Heart left ventricle (tissue), 16 donors: ENCODE results near the gene USP34. TPM values are rescaled to one million over a fixed set of nuclear protein-coding genes. Genes with fewer than 3 reads are reported as not detected.

Experiments
- ATAC-seq, 4 donors: fragments of 200-7000 bp; cut with Tn5 transposase; one replicate each; pipeline ENCODE4 v1.9.1; 2020 to 2022; ENCODE audit warnings: moderate library complexity in 4 of 4, mild to moderate bottlenecking in 3 of 4, moderate number of reproducible peaks in 1 of 4
- DNase-seq, 5 donors: peaks; one replicate each; pipeline ENCODE4 v3.0.0-alpha.2; 2020
- H3K27ac ChIP-seq, 12 donors: fragments of 200-600 bp; sonication (generic) in 4 of 12; one replicate each; pipeline versions ENCODE4 v1.5.0 to v1.8.0; 2016 to 2022; ENCODE audit warnings: mild to moderate bottlenecking in 2 of 12
- H3K27me3 ChIP-seq, 9 donors: fragments of 200-600 bp; sonication (generic) in 2 of 9; one replicate each; pipeline versions ENCODE4 v1.5.1 to v1.8.0; 2016 to 2022; ENCODE audit warnings: mild to moderate bottlenecking in 3 of 9
- H3K36me3 ChIP-seq, 9 donors: fragments of 200-600 bp; sonication (generic) in 2 of 9; one replicate each; pipeline versions ENCODE4 v1.5.0 to v1.8.0; 2018 to 2022; ENCODE audit warnings: mild to moderate bottlenecking in 2 of 9
- H3K4me1 ChIP-seq, 12 donors: fragments of 200-600 bp; sonication (generic) in 4 of 12; one replicate each; pipeline versions ENCODE4 v1.5.0 to v1.8.0; 2016 to 2022; ENCODE audit warnings: mild to moderate bottlenecking in 3 of 12
- H3K4me3 ChIP-seq, 12 donors: fragments of 200-600 bp; sonication (generic) in 4 of 12; one replicate each; pipeline versions ENCODE4 v1.5.0 to v1.8.0; 2017 to 2022; ENCODE audit warnings: mild to moderate bottlenecking in 9 of 12, moderate library complexity in 4 of 12
- H3K9me3 ChIP-seq, 12 donors: fragments of 200-600 bp; sonication (generic) in 4 of 12; one replicate each; pipeline versions ENCODE4 v1.5.0 to v1.8.0; 2016 to 2022; ENCODE audit warnings: mild to moderate bottlenecking in 1 of 12
- POLR2A ChIP-seq, 2 donors: fragments of 450-650 bp; IDR thresholded peaks; one replicate each; pipeline ENCODE4 v1.6.1; 2017; ENCODE audit warnings: antibody characterized with exemption in 2 of 2, mild to moderate bottlenecking in 2 of 2, moderate library complexity in 2 of 2
- WGBS, 4 donors: extraction: QIAGEN DNeasy Blood & Tissue Kit in 2 of 4; methylation state at CpG; one replicate each; pipeline versions ENCODE4 v1.1.5 to v1.1.7; 2013 to 2018; 5-methylcytosine and 5-hydroxymethylcytosine counted together
- intact Hi-C, 10 donors: fragments of 100-400 bp; cut with DNase I; formaldehyde crosslinking; loops; one replicate each; pipeline versions ENCODE4 v1.11.1 to v1.14.2; 2022
- polyA plus RNA-seq, 2 donors: library from polyadenylated mRNA; stranded (reverse); fragments of 200-250 nt; gene quantifications; one replicate each; pipeline ENCODE4 v1.2.3, GENCODE V29; 2013
- total RNA-seq, 9 donors: library from RNA; depleted of rRNA in 2 of 9; stranded (reverse); fragments of >200 nt in 2 of 9; fragmentation: NEBNext Ultra II Directional in 3 of 9; extraction: Animal tissue kit (Norgen Biotek cat#: 25700) in 3 of 9; gene quantifications; one replicate each; pipeline versions ENCODE4 v1.1.0 to v1.2.4, GENCODE V29; 2016 to 2023
- TF ChIP-seq, protein P1 (sequence below), 12 donors: fragments of 200-600 bp; sonication (generic) in 4 of 12; IDR thresholded peaks; one replicate each; pipeline versions ENCODE4 v1.5.0 to v1.8.0; 2018 to 2022; ENCODE audit warnings: antibody characterized with exemption in 12 of 12, mild to moderate bottlenecking in 5 of 12
- donor health status: ischemic (EF 13 %, LVEDD 7.1; RV severe dilation, severe dysfunction).
- donor health status: healthy with polysubstance abuse.
- donor health status: DM: no; HTN: yes; CAD: no.
- donor health status: DM: no; HTN: no; CAD: no.
- donor health status: ischemic (EF 25% LVEDD 6.9; RV normal size, moderate dysfunction).
- donor health status: ischemic (EF 25% LVEDD 5.7; RV mildly dilated, moderate dysfunction).
- donor health status: healthy.
- donor health status: DM: yes; HTN: yes; CAD: no.
- donor health status: ischemic (EF 35%, LVEDD 5.7; RV mildly dilated, moderate dysfunction).
- donor health status: nonischemic (EF 11% LVEDD 7.7; RV severe dilation, severe dysfunction).
- donor health status: DM: yes; HTN: yes; CAD: no.
- donor health status: PGD.
- donor health status: ischemic (EF 29% LVEDD 5.4; RV normal size, mild dysfunction).
- donor health status: nonischemic (EF 23%, LVEDD 6.1; RV moderate dilation, normal function).

Gene USP34
- total and polyA plus RNA-seq, 11 donors: 33.3 to 82.8 (median 60.6) TPM

DNA sequence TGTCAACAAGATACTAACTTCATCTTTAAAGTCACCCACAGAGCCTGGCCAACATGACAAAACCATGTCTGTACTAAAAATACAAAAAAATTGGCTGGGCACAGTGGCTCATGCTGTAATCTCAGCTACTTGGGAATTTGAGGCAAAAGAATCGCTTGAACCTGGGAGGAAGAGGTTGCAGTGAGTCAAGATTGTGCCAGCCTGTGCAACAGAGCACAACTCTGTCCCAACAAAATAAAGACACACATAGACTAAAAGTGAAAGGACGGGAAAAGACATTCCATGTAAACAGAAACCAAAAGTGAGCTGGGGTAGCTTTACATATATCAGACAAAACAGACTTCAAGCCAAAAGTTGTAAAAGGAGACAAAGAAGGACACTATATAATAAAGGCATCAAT is 34.8 kb downstream of the USP34 start:
- Histone ChIP-seq H3K9me3 (peaks cover 0 to 30% (median 8%) of the 10 kb centered on the region in 12 donors), H3K36me3 (no peaks in the 10 kb centered on the region), H3K27me3 (no peaks in the 10 kb centered on the region), H3K4me3 (no peak overlapping the region), H3K4me1 (peaks cover 0 to 70% (median 39%) of the 10 kb centered on the region in 12 donors), H3K27ac (peak overlapping the region in 8 of 12 donors; percentile 2 to 73 (median 34))
- intact Hi-C loops: no loop called here
- ATAC-seq (peak in 1 of 4 donors; percentile 25), DNase-seq (no peak)
- no peak for TF ChIP-seq POLR2A (IDR thresholded peaks at IDR 0.05)
- TF ChIP-seq, protein P1, sequence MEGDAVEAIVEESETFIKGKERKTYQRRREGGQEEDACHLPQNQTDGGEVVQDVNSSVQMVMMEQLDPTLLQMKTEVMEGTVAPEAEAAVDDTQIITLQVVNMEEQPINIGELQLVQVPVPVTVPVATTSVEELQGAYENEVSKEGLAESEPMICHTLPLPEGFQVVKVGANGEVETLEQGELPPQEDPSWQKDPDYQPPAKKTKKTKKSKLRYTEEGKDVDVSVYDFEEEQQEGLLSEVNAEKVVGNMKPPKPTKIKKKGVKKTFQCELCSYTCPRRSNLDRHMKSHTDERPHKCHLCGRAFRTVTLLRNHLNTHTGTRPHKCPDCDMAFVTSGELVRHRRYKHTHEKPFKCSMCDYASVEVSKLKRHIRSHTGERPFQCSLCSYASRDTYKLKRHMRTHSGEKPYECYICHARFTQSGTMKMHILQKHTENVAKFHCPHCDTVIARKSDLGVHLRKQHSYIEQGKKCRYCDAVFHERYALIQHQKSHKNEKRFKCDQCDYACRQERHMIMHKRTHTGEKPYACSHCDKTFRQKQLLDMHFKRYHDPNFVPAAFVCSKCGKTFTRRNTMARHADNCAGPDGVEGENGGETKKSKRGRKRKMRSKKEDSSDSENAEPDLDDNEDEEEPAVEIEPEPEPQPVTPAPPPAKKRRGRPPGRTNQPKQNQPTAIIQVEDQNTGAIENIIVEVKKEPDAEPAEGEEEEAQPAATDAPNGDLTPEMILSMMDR (IDR thresholded peaks at IDR 0.05): no peak
- 26 to 38% (median 31%) methylated on average over 2 of the region's 2 CpGs for WGBS, 4 donors

DNA sequence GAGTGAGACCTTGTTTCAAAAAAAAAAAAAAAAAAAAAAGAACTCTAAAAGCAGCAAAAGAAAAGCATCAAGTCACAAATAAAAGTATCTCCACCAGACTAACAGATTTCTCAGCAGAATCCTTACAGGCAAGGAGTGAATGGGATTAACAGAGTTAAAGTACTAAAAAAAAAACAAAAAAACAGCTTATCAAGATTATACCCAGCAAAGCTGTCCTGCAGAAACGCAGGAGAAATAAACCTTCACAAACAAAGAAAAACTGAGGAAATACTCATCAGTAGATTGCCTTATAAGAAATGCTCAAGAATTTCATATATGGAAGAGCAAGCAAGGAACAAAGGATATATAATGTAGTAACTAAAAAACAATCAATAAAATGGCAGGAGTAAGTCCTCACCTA is 35.6 kb downstream of the USP34 start:
- DNase-seq: no peak
- H3K27me3 ChIP-seq: no peaks in the 10 kb centered on the region
- peaks cover 0 to 30% (median 8%) of the 10 kb centered on the region in 12 donors for H3K9me3 ChIP-seq
- H3K36me3 ChIP-seq: no peaks in the 10 kb centered on the region
- peak overlapping the region in 3 of 12 donors; percentile 36 to 63 (median 47) for H3K27ac ChIP-seq
- no peak for TF ChIP-seq POLR2A (IDR thresholded peaks at IDR 0.05)
- TF ChIP-seq, protein P1 (IDR thresholded peaks at IDR 0.05): no peak
- no peak overlapping the region for H3K4me3 ChIP-seq
- H3K4me1 ChIP-seq: peaks cover 0 to 65% (median 39%) of the 10 kb centered on the region in 12 donors
- ATAC-seq: no peak
- intact Hi-C loops: no loop called here
- WGBS, 4 donors: 87 to 98% (median 90%) methylated on average over 1 of the region's 1 CpG

DNA sequence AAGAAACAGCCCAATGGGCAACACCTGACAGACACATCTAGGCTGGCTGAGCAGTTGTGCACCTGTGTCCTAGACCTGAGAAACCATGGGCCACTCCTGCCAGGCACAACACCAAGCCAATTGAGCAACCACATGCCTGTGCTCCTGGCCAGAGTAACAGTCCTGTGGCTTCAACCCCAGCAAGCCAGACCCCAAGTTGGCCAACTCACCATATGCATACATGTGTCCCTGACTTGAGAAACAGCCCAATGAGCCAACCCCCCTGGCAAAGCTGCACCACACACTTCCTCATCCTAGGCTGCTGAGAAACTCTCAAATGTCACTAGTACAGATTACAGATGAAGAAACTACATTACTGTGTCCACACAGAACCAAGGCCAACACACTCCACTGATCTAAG is 36.6 kb downstream of the USP34 start:
- intact Hi-C loops: no loop called here
- no peaks in the 10 kb centered on the region for H3K36me3 ChIP-seq
- H3K9me3 ChIP-seq: peaks cover 0 to 30% (median 8%) of the 10 kb centered on the region in 12 donors
- DNase-seq (no peak), ATAC-seq (peak in 3 of 4 donors; percentile 2 to 48 (median 2))
- TF ChIP-seq POLR2A (IDR thresholded peaks at IDR 0.05): no peak
- TF ChIP-seq, protein P1 (IDR thresholded peaks at IDR 0.05): no peak
- H3K27me3 ChIP-seq: no peaks in the 10 kb centered on the region
- H3K4me3 ChIP-seq: no peak overlapping the region
- H3K4me1 ChIP-seq: peaks cover 0 to 55% (median 29%) of the 10 kb centered on the region in 12 donors
- H3K27ac ChIP-seq: peak overlapping the region in 1 of 12 donors; percentile 7

DNA sequence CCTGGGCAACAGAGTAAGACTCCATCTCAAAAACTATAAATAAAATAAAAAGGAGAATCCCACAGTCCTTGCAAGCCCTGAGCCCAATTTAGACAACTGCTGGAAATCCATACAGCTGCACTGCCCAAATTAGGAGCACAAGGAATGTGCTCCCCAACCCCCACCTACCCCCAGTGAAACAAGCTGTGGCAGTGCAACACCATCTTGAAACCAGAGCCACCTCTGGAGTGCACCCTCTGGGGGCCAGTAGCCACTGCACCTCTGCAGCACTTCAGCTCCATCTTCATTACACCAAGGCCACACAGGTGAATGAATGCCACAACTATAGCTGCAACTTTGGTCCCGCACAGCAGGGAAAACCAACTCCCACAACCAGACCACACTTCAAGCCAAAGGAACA is 37.3 kb downstream of the USP34 start:
- no peak for DNase-seq
- no peaks in the 10 kb centered on the region for H3K36me3 ChIP-seq
- H3K4me1 ChIP-seq: peaks cover 0 to 53% (median 28%) of the 10 kb centered on the region in 12 donors
- WGBS, 4 donors: 87 to 100% (median 99%) methylated on average over 1 of the region's 1 CpG; no CpG with 5 or more reads in 1 of the 4 donors
- peaks cover 0 to 30% (median 8%) of the 10 kb centered on the region in 12 donors for H3K9me3 ChIP-seq
- peak in 3 of 4 donors; percentile 35 to 42 (median 40) for ATAC-seq
- no peak overlapping the region for H3K27ac ChIP-seq
- TF ChIP-seq, protein P1 (IDR thresholded peaks at IDR 0.05): no peak
- no peak overlapping the region for H3K4me3 ChIP-seq
- H3K27me3 ChIP-seq: no peaks in the 10 kb centered on the region
- intact Hi-C loops: no loop called here
